22Rv1 (cell line): ENCODE data around the gene FBXO44.

Experiments used
- CTCF ChIP-seq: fragments of 450-650 bp; IDR thresholded peaks from 2 replicates; pipeline ENCODE4 v1.5.1; 2017; ENCODE audit warnings: mild to moderate bottlenecking
- ZFX ChIP-seq: fragments of 450-650 bp; IDR thresholded peaks from 2 replicates; pipeline ENCODE4 v1.6.1; 2017; ENCODE audit warnings: antibody characterized with exemption, borderline replicate concordance

- TF ChIP-seq CTCF (no peak), ZFX (no peak)
Measured at GRCh38 chr1:11622398-11622797, 32.3 kb upstream of the FBXO44 start.
